Hematopoietic multipotent progenitor cell (in vitro differentiated cells): ENCODE results near the gene MSMP. TPM values are rescaled to one million over a fixed set of nuclear protein-coding genes. Genes with fewer than 3 reads are reported as not detected.
A peak's percentile ranks its signal among the peaks of the same experiment; 100 is the strongest.

Experiments used
- DNase-seq, 3 donors: peaks; one replicate each; pipeline ENCODE4 v3.0.0-alpha.2; 2011 to 2015; ENCODE audit warnings: low read depth in 2 of 3, low spot score in 2 of 3
- total RNA-seq: library from RNA; depleted of rRNA; stranded (reverse); fragments of >200 nt; gene quantifications from one replicate; pipeline ENCODE4 v1.2.3, GENCODE V29; 2012

MSMP gene
- total RNA-seq, 1 donor, result 2.4 TPM

DNA sequence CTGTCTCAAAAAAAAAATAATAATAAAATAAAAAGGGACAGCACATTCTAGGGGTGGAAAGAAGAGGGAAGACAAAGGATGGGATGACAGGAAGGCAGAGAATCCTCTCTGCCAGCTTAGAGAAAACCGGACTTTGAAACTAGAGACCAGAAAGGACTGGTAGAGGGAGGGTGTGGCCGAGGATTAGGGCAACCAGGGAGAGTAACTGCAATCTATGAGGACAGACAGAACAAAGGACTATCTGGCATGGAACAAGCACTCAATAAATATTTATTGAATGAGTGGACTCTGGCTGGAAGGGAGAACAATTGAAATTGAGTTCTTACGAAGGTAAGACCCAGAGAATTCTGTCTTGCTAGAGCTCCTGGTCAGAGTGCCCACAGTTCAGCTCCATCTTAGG lies 7.5 kb downstream of the MSMP start:
- DNase-seq, result no peak

DNA sequence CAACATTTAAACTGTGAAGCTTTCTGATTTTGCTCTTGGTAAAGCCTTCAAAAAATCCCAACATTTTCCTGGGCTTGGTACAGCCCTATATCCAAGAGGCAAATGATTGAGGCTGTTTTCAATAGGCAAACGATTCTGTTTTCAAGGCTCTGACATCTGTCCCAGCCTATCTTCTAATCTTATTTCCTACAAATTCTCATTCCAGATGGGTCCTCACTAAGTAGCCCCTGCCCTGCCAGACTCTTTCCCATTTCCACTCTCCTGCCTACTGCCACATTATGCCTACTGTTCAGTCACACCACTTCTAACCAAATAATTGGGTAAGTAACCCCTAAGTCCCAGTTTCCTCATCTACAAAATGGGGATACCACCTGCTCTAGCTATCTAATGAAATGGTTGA lies 8.5 kb downstream of the MSMP start:
- DNase-seq, result no peak

DNA sequence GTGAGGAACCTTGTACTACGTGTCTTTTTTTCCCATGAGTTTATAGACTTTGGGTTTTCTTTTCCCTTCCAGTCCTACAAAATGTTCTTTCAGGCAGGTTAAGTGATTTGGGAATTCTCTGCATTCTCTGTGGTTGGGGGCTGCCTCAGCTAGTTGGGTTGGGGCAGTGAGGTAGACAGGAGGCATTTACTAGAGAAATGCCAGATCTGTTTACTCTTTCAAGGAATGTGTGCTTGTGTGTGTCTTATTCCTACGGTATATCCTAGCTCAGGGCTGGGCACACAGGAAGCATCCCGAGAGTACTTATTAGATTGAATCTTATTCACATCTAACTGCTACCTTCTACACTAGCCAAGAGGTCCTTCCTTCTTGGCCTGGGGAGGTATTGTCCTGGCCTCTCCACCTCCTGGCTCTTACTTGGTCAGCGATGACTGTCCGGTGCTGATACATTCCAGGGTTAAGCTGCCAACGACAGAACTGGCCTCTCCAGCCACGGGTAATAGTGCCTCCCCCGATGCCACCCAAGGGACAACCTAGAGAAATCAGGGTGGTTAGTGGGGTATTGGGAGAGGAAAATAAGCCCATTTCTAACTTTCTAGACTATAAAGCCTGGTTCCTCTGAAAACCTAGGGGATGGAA lies 10.1 kb downstream of the MSMP start:
- DNase-seq, result no peak

DNA sequence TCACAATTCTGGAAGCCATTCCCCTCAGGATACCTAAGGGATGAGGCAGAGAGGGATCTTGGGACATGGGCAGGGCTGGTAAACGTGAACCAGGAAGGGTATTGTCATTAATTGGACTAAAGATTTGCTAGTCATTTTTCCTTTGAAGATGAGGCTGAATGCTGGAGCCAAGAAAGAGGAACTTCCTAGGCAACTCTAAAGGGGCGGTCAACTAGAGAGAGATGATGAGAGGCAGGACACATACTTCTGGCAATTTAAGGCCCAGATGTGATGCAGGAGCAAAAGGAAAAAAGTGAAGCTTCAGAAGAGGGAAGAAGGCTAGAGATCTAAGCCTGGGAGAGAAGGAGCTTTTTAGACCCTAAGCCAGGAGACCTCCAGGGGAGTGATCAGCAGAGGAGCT lies 10.6 kb downstream of the MSMP start:
- no peak for DNase-seq

DNA sequence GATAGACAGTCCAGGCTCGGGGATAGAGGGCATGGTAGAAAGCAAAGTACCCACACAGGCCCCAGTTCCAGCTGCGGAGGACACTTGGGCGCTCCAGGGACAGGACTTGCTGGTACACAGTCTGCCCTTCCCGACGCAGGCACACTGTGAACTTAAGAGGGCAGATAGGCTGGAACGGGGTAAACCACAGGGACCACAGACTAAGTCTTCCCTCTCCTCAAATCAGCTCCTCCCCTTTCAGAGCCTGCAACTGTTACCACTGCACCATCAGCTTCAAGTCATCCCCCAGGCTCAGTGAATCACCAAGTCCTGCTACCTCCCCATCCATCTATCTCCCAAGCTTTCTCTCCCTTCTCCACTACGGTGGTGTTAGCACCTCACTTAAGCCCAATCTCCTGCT lies 12.3 kb downstream of the MSMP start:
- peak in 1 of 3 donors; percentile 28 for DNase-seq

DNA sequence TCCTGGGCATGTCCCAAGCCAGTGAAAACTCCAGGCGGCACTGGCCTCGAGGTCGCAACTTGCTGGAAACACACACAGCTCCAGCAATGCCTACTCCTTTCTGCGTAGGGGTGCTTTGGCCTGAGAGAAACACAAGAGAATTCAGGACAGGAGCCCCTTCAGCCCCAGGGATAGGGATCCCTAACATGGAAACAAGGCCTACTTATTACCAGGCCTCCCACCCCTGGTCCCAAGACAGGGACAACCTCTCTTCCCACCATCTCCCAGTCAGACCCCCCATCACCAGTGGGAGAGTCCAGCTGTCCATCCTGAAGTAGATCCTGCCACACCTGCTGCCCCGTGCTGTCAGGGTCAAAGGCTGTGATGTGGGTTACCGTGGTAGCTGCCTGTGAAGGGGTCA lies 13.8 kb downstream of the MSMP start:
- no peak for DNase-seq

DNA sequence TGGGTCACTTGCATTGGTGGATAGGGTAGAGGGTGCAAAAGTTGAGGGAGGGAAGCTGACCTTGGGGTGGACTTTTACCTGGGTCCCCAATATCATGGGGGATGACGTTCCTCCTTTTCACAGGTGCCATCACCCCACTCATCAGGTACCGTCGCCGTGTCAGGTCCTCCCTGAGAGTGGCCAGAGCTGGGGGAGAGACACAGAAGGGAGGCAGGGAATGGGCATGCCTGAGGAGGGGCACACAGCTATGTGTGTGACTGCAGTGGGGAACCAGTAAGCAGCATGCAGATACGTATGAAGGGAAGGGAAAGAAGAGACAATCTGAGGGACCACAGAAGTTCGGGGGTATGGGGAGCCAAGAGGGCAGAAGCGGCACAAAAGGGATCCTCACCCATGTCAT lies 15.2 kb downstream of the MSMP start:
- no peak for DNase-seq

DNA sequence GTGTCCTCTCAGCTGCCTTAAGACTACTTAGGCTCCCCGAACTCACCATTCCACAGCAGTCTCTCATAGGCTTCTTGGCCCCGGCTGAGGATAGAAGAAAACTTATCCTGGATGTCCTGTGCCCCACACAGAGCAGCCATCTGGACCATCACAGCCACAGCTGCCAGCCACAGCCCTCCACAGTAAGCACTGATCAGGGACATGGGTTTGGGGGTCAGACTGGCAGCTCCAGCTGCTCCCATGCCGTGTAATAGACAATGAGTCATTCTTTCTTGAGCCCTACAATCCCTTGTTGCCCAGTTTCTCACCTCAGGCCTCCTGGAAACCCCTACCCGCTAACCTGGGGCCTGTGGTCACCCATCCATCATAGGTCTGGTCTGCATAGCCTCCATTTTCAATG lies 15.9 kb downstream of the MSMP start:
- no peak for DNase-seq

DNA sequence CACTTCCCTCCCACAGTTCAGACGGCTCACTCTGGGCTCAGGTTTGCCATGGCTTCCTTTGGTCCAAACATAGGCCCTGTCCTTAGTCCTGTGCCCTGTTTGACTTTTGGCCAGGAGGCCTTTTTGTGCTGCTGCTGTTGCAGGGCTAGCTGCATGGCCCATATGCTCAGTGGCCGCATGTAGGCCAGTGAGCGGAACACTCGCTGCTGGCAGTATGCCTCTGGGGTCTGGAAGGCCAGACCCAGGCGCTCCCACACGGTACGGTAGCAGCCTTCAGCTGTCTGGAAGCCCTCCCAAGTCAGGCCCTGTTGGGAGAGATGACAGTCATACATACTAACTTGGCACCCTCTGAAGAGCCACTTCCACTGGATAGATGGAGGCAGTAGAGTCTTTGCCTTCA lies 16.9 kb downstream of the MSMP start:
- no peak for DNase-seq

DNA sequence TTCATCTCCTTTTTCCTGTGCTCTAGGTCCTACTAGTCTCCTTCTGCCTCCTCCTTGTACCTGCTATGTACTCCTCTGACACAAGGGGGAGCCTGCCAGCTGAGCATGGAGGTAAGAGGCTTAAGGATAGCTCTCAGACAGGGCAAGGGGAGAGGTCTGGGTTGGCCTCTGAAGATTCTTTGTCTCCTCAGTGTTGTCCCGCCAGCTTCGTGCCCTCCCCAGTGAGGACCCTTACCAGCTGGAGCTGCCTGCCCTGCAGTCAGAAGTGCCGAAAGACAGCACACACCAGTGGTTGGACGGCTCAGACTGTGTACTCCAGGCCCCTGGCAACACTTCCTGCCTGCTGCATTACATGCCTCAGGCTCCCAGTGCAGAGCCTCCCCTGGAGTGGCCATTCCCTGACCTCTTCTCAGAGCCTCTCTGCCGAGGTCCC lies 17.9 kb downstream of the MSMP start:
- peak in 2 of 3 donors; percentile 72 to 89 for DNase-seq

DNA sequence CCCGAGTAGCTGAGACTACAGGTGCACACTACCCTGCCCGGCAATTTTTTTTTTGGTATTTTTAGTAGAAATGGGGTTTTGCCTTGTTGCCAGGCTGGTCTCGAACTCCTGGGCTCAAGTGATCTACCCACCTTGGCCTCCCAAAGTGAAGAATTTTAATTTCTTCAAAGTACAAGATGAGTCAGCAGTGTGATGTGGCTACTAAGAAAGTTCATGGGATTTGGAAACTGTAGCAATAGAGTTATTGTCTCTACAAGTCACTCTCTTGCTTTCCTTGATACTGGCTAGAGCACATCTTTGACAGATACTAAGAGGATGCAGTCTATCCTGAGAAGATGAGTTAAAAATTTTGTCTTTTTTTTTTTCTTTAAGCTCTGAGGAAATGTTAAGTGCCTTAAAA lies 20.0 kb downstream of the MSMP start:
- DNase-seq, result no peak

DNA sequence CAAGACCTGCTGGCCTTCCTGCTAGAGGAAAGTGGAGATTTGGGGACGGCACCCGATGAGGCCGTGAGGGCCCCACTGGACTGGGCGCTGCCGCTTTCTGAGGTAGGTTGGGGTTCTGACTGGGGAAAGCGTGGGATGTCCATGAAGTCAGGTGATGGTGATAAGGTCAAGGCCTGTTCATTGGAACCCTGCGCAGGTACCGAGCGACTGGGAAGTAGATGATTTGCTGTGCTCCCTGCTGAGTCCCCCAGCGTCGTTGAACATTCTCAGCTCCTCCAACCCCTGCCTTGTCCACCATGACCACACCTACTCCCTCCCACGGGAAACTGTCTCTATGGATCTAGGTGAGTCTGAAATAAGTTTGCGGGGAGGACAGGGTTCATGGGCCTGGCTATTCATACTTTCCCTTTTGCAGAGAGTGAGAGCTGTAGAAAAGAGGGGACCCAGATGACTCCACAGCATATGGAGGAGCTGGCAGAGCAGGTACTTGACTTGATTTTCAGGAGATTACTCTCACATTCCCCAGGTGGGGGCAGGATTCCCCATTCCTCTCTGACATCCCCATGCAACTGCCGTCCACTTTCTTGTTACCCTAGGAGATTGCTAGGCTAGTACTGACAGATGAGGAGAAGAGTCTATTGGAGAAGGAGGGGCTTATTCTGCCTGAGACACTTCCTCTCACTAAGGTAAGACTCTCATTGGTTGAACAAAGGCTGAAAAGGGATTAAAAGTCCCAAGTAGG lies 21.1 kb downstream of the MSMP start:
- DNase-seq, result peak in 1 of 3 donors; percentile 40

DNA sequence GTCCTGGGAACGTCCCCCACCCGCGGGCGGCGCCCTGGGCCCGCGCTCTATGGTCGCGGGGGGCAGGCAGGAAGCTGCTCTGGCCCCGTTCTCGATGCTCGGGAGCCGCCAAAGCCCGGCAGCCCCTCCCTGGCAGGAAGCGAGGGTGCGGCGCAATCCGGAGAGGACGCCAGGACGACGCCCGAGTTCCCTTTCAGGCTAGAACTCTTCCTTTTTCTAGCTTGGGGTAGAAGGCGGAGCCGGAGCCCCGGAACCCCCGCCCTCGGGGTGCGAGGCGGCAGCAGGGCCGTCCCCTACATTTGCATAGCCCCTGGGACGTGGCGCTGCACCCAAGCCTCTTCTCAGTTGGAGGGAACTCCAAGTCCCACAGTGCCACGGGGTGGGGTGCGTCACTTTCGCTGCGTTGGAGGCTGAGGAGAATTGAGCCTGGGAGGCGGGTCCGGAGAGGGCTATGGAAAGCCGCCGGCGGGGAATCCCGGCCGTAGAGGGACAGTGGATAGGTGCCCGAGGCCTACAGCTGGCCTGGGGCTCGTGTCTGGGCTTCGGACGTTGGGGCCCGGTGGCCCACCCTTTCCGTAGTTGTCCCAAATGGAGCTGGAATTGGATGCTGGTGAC lies 21.8 kb downstream of the MSMP start, which contains the start of the genes CREB3 and TLN1:
CREB3 (plus strand) TSS at position 482 of the 615 bp plus-strand sequence; CDS start at position 589, 107 bp downstream.
TLN1 (minus strand) TSS at position 11 of the 615 bp plus-strand sequence. CDS start 6,501 bp downstream, outside the sequence.
- DNase-seq, result peak; percentile 85 to 99 (median 99)

DNA sequence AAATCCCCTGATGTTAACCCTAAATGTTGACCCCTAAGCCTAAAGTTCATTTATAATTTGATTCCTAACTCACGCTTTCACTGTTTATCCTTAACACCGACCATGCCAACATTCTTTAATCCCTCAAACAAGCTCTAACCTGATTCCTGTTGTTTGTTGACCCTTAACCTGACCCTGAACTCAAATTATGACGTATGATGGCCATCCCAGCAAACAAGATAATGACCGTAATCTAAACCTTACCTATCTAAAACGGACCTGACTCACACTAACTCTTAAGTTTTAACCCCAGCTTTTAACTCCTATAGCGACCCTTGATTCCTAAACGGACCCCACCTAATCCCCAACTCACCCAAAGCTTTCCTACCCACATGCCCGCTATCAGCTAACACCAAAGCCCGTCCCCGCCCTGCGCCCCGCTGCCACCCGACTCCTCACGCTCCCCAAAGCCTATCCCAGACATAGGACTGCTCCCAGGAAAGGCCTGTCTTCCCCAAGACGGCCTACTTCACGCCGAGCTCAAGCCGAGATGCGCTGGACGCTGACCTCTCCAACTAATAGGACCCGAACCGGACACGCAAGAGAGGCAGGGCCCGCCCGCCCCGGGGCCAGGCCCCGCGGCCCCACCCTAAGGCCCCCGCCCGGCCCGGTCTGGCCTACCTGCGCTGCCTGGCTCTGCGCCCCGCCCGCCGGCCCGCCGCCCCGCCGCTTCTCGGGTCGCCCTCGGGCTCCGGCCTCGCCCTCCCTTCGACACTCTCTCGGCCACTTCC lies 22.5 kb downstream of the MSMP start:
- DNase-seq, result no peak

DNA sequence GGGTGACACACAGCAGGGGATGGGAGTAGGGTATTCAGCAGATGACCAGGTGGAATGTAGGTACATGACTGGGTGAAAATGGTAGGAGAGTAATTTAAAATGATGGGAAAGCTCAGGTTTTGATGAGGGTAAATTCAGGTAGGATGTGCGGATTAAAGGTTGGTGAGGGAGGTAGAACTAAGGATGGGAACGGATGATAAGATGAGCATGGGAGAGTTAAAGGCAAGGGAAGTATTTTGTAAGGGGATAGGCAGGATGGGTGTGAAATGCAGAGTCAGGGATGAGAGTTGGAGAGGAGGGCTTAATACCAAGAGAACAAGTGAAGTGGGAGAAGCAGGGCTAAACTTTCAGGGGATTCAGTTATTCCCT lies 23.6 kb downstream of the MSMP start:
- DNase-seq, result no peak

DNA sequence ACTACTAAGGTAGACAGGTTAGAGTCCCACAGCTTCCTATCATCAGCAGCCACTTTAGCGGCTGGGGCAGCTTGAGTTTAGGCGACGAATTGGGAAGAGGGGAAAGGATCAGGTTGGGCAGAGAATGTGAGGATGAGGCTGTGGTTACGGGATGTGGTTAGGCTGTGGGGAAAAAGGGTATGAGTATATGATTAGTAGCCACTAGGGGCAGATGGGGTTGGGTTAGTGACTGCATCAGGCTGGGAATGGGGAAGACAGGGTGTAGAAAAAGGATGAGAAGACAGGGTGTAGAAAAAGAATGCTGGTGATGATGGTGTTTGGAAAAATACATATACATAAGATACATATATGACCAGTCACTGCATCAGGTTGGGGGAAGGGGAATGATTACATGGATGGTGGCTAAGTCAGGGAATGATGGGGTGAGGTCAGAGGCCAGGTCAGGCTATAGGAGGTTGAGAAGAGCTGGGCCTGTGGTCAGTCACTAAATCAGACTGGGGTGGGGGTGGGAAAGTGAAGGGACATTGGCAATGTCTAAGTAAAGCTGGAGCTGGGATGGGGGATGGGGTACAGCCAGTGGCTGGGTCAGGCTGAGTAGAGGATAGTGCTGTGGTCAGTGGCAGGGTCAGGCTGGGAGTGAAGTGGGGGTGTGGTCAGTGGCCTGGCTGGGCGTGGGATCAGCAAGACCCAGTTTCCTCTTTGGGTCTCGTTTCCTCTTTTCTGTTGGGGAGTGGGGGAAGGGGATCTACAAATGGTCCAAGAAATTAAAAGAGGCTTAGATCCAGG lies 24.2 kb downstream of the MSMP start:
- DNase-seq, result peak in 2 of 3 donors; percentile 47

DNA sequence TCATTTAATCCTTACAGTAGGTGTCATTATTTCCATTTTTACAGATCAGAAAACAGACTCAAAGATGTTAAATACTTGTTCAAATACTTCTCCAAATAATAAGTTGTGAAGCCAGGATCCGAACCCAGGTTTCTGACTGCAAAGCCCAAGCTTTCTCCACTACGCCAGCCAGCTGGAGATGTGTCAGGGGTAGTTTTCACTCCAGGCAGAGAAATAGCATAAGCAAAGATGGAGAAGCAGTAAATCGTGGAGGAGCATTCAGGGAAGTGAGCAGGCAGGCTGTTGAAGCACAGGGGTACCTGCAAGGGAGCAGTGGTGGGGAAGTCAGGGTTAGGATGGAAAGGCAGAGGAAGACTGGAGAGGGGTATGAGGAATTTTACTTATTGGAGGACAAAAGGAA lies 25.0 kb downstream of the MSMP start:
- DNase-seq, result no peak

DNA sequence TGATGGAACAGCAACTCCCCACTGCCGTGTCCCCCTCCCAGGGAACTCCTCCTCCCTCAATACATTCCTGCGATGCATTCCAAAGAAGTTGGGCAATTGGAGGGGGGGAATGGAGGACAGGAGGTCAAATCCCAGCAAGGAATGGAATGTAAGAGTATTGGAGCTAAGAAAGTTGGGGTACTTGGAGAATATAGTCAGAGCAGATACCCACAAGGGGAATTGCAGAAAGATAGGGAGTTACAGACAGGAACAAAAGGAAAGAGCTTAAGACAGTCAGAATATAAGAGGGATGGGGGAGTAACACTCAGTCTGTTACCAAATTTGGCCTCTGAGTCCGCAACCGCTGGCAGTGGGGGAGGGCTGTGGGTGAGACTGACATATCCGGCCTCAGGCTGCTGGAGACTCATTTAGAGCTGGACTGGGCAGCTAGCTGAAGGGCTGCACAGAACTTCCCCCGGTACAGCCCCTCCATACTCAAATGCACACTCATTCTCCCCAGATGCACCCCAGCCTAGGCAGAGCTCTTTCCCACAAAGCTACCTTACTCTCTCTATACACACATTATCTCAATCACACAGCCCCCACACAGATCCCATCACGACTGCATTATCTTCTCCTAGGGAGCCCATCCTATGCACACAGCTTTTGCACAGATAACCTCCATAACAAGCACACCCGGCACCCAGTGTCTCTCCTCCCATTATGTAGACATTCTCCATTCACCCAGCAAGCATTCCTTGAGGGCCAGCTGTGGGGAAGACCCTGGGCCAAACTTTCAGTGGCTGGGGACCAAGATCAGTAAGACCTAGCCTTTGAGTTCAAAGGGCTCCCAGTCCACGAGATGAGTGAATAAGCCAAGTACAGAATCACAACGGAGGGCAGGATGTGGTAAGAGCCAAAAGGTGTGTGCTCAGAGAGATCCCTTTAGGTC lies 25.8 kb downstream of the MSMP start:
- peak in 2 of 3 donors; percentile 42 to 54 for DNase-seq

DNA sequence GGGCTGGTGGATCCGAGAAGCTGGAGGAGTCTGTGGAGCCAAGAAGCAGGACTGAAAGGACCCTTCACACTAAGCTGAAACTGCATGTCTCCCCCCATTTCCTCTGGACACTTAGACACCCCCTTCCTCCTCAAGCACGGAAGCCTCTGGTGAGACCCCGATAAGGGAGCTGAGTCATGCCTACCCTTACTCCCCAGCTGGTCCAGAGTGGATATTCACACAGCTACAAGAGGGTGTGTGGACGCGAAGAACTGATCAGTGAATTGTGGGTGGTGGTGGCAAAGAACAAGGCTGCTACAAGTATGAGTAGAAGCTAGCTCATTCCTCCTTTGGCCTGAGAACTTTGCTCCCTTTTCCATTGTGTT lies 26.4 kb downstream of the MSMP start:
- peak in 2 of 3 donors; percentile 80 to 84 for DNase-seq
